CD4-positive, alpha-beta T cell treated with Interleukin-17A for 1 hour (primary cell): ENCODE results near the gene FKRP.
A peak's percentile ranks its signal among the peaks of the same experiment; 100 is the strongest.

ENCODE experiments used
- DNase-seq: peaks from one replicate; pipeline ENCODE4 v3.0.0-alpha.2; 2020

Gene FKRP

GRCh38 chr19:46732172-46732938 is 13.5 kb upstream of the FKRP start:
- DNase-seq = no peak

GRCh38 chr19:46732966-46733689 is 12.7 kb upstream of the FKRP start:
- no peak for DNase-seq

- no peak for DNase-seq
Measured at GRCh38 chr19:46733690-46734292, 12.1 kb upstream of the FKRP start.

- DNase-seq = no peak
Measured at GRCh38 chr19:46736531-46737297, 9.1 kb upstream of the FKRP start.

GRCh38 chr19:46737298-46737654 is 8.6 kb upstream of the FKRP start:
- no peak for DNase-seq

GRCh38 chr19:46737761-46738171 is 8.1 kb upstream of the FKRP start:
- DNase-seq = no peak

- DNase-seq = no peak
Measured at GRCh38 chr19:46739290-46739771, 6.5 kb upstream of the FKRP start.

- DNase-seq = no peak
Measured at GRCh38 chr19:46741447-46741846, 4.4 kb upstream of the FKRP start.

GRCh38 chr19:46742926-46743480 is 2.9 kb upstream of the FKRP start:
- DNase-seq = no peak

GRCh38 chr19:46744005-46744691 is 1.7 kb upstream of the FKRP start:
- no peak for DNase-seq

GRCh38 chr19:46745030-46745429 is 827 bp upstream of the FKRP start:
- no peak for DNase-seq

- DNase-seq = peak; percentile 72
Measured at GRCh38 chr19:46746281-46747057, 612 bp downstream of the FKRP start, which contains the start of gene STRN4. TSS of gene STRN4 (minus strand) at chr19:46746450. CDS start at chr19:46746430, 20 bp downstream.

- DNase-seq = peak; percentile 78
Measured at GRCh38 chr19:46748325-46749109, 2.7 kb downstream of the FKRP start.

GRCh38 chr19:46753420-46754155 is 7.7 kb downstream of the FKRP start:
- DNase-seq = peak; percentile 77

GRCh38 chr19:46755077-46755852 is 9.4 kb downstream of the FKRP start:
- no peak for DNase-seq

- no peak for DNase-seq
Measured at GRCh38 chr19:46755853-46756543, 10.1 kb downstream of the FKRP start.

GRCh38 chr19:46756544-46756888 is 10.7 kb downstream of the FKRP start:
- no peak for DNase-seq

GRCh38 chr19:46759206-46759605 is 13.3 kb downstream of the FKRP start:
- no peak for DNase-seq
